ENCODE results near the gene MACROD1.

Gene MACROD1

GRCh38 chr11:64204464-64204989 lies 38.6 kb upstream of the MACROD1 start:
- Histone ChIP-seq H3K9me3 (ENCODE audit: control insufficient read depth, insufficient read depth, low read length) (no peaks in the 10 kb centered on the region), H3K27me3 (ENCODE audit: control insufficient read depth, insufficient read depth, low read length) (no peaks in the 10 kb centered on the region), H3K4me1 (ENCODE audit: control insufficient read depth, insufficient read depth, low read length) (peaks cover 2% of the 10 kb centered on the region; the same call in 1 of the 2 replicates), H3K4me3 (ENCODE audit: low read length) (no peak overlapping the region), H3K27ac (ENCODE audit: low read length) (no peak overlapping the region), H3K36me3 (ENCODE audit: control insufficient read depth, insufficient read depth, low read length) (peaks cover 52% of the 10 kb centered on the region)
- DNase-seq (ENCODE audit: low read depth, low spot score), result peak; percentile 63
- WGBS (ENCODE audit: insufficient coverage, insufficient read length), result no CpG with 5 or more reads among the region's 7 CpGs

GRCh38 chr11:64204080-64204440 lies 38.1 kb upstream of the MACROD1 start:
- H3K9me3 ChIP-seq (ENCODE audit: control insufficient read depth, insufficient read depth, low read length), result no peaks in the 10 kb centered on the region
- H3K27ac ChIP-seq (ENCODE audit: low read length), result no peak overlapping the region
- H3K36me3 ChIP-seq (ENCODE audit: control insufficient read depth, insufficient read depth, low read length), result peaks cover 52% of the 10 kb centered on the region
- peaks cover 2% of the 10 kb centered on the region; the same call in 1 of the 2 replicates for H3K4me1 ChIP-seq (ENCODE audit: control insufficient read depth, insufficient read depth, low read length)
- no CpG with 5 or more reads among the region's 16 CpGs for WGBS (ENCODE audit: insufficient coverage, insufficient read length)
- no peaks in the 10 kb centered on the region for H3K27me3 ChIP-seq (ENCODE audit: control insufficient read depth, insufficient read depth, low read length)
- DNase-seq (ENCODE audit: low read depth, low spot score), result no peak
- no peak overlapping the region for H3K4me3 ChIP-seq (ENCODE audit: low read length)

GRCh38 chr11:64203421-64204079 lies 37.6 kb upstream of the MACROD1 start:
- Histone ChIP-seq H3K27me3 (ENCODE audit: control insufficient read depth, insufficient read depth, low read length) (no peaks in the 10 kb centered on the region), H3K4me1 (ENCODE audit: control insufficient read depth, insufficient read depth, low read length) (peaks cover 2% of the 10 kb centered on the region; the same call in 1 of the 2 replicates), H3K9me3 (ENCODE audit: control insufficient read depth, insufficient read depth, low read length) (no peaks in the 10 kb centered on the region), H3K27ac (ENCODE audit: low read length) (no peak overlapping the region), H3K36me3 (ENCODE audit: control insufficient read depth, insufficient read depth, low read length) (peaks cover 52% of the 10 kb centered on the region), H3K4me3 (ENCODE audit: low read length) (no peak overlapping the region)
- WGBS (ENCODE audit: insufficient coverage, insufficient read length), result no CpG with 5 or more reads among the region's 27 CpGs
- no peak for DNase-seq (ENCODE audit: low read depth, low spot score)

- no peak overlapping the region for H3K27ac ChIP-seq (ENCODE audit: low read length)
- DNase-seq (ENCODE audit: low read depth, low spot score), result no peak
- no peak overlapping the region for H3K4me3 ChIP-seq (ENCODE audit: low read length)
- WGBS (ENCODE audit: insufficient coverage, insufficient read length), result no CpG with 5 or more reads among the region's 9 CpGs
- no peaks in the 10 kb centered on the region for H3K9me3 ChIP-seq (ENCODE audit: control insufficient read depth, insufficient read depth, low read length)
- H3K36me3 ChIP-seq (ENCODE audit: control insufficient read depth, insufficient read depth, low read length), result peaks cover 57% of the 10 kb centered on the region
- H3K27me3 ChIP-seq (ENCODE audit: control insufficient read depth, insufficient read depth, low read length), result no peaks in the 10 kb centered on the region
- peaks cover 2% of the 10 kb centered on the region; the same call in 1 of the 2 replicates for H3K4me1 ChIP-seq (ENCODE audit: control insufficient read depth, insufficient read depth, low read length)
These were observed 37.1 kb upstream of the MACROD1 start for GRCh38 chr11:64202992-64203391.

GRCh38 chr11:64201543-64201942 lies 35.6 kb upstream of the MACROD1 start:
- H3K27me3 ChIP-seq (ENCODE audit: control insufficient read depth, insufficient read depth, low read length), result no peaks in the 10 kb centered on the region
- H3K4me3 ChIP-seq (ENCODE audit: low read length), result no peak overlapping the region
- DNase-seq (ENCODE audit: low read depth, low spot score), result no peak
- H3K4me1 ChIP-seq (ENCODE audit: control insufficient read depth, insufficient read depth, low read length), result no peaks in the 10 kb centered on the region
- H3K9me3 ChIP-seq (ENCODE audit: control insufficient read depth, insufficient read depth, low read length), result no peaks in the 10 kb centered on the region
- no CpG with 5 or more reads among the region's 3 CpGs for WGBS (ENCODE audit: insufficient coverage, insufficient read length)
- H3K27ac ChIP-seq (ENCODE audit: low read length), result no peak overlapping the region
- H3K36me3 ChIP-seq (ENCODE audit: control insufficient read depth, insufficient read depth, low read length), result peaks cover 59% of the 10 kb centered on the region

GRCh38 chr11:64198511-64198910 lies 32.6 kb upstream of the MACROD1 start:
- H3K36me3 ChIP-seq (ENCODE audit: control insufficient read depth, insufficient read depth, low read length), result peaks cover 61% of the 10 kb centered on the region
- H3K4me1 ChIP-seq (ENCODE audit: control insufficient read depth, insufficient read depth, low read length), result no peaks in the 10 kb centered on the region
- DNase-seq (ENCODE audit: low read depth, low spot score), result no peak
- no peaks in the 10 kb centered on the region for H3K27me3 ChIP-seq (ENCODE audit: control insufficient read depth, insufficient read depth, low read length)
- H3K9me3 ChIP-seq (ENCODE audit: control insufficient read depth, insufficient read depth, low read length), result no peaks in the 10 kb centered on the region
- no peak overlapping the region for H3K27ac ChIP-seq (ENCODE audit: low read length)
- WGBS (ENCODE audit: insufficient coverage, insufficient read length), result no CpG with 5 or more reads among the region's 2 CpGs
- H3K4me3 ChIP-seq (ENCODE audit: low read length), result no peak overlapping the region

GRCh38 chr11:64196626-64197025 lies 30.7 kb upstream of the MACROD1 start:
- Histone ChIP-seq H3K9me3 (ENCODE audit: control insufficient read depth, insufficient read depth, low read length) (no peaks in the 10 kb centered on the region), H3K4me3 (ENCODE audit: low read length) (no peak overlapping the region), H3K27ac (ENCODE audit: low read length) (no peak overlapping the region), H3K4me1 (ENCODE audit: control insufficient read depth, insufficient read depth, low read length) (no peaks in the 10 kb centered on the region), H3K27me3 (ENCODE audit: control insufficient read depth, insufficient read depth, low read length) (no peaks in the 10 kb centered on the region), H3K36me3 (ENCODE audit: control insufficient read depth, insufficient read depth, low read length) (peaks cover 52% of the 10 kb centered on the region)
- no CpG with 5 or more reads among the region's 9 CpGs for WGBS (ENCODE audit: insufficient coverage, insufficient read length)
- DNase-seq (ENCODE audit: low read depth, low spot score), result no peak

GRCh38 chr11:64192434-64192833 lies 26.5 kb upstream of the MACROD1 start:
- DNase-seq (ENCODE audit: low read depth, low spot score), result no peak
- Histone ChIP-seq H3K36me3 (ENCODE audit: control insufficient read depth, insufficient read depth, low read length) (peaks cover 33% of the 10 kb centered on the region), H3K4me1 (ENCODE audit: control insufficient read depth, insufficient read depth, low read length) (no peaks in the 10 kb centered on the region), H3K27me3 (ENCODE audit: control insufficient read depth, insufficient read depth, low read length) (no peaks in the 10 kb centered on the region), H3K4me3 (ENCODE audit: low read length) (no peak overlapping the region), H3K27ac (ENCODE audit: low read length) (no peak overlapping the region), H3K9me3 (ENCODE audit: control insufficient read depth, insufficient read depth, low read length) (no peaks in the 10 kb centered on the region)
- WGBS (ENCODE audit: insufficient coverage, insufficient read length), result no CpG with 5 or more reads among the region's 5 CpGs

GRCh38 chr11:64186492-64187165 lies 20.7 kb upstream of the MACROD1 start:
- DNase-seq (ENCODE audit: low read depth, low spot score), result no peak
- no peaks in the 10 kb centered on the region for H3K4me1 ChIP-seq (ENCODE audit: control insufficient read depth, insufficient read depth, low read length)

GRCh38 chr11:64185693-64186491 lies 20.0 kb upstream of the MACROD1 start, which contains the start of gene STIP1:
STIP1 (plus strand) TSS chr11:64186171; CDS start chr11:64186262, 91 bp downstream.
- Histone ChIP-seq H3K27me3 (ENCODE audit: control insufficient read depth, insufficient read depth, low read length) (no peaks in the 10 kb centered on the region), H3K4me1 (ENCODE audit: control insufficient read depth, insufficient read depth, low read length) (no peaks in the 10 kb centered on the region), H3K36me3 (ENCODE audit: control insufficient read depth, insufficient read depth, low read length) (no peaks in the 10 kb centered on the region), H3K9me3 (ENCODE audit: control insufficient read depth, insufficient read depth, low read length) (no peaks in the 10 kb centered on the region), H3K27ac (ENCODE audit: low read length) (no peak within 1 kb of the TSS), H3K4me3 (ENCODE audit: low read length) (peak within 1 kb of the TSS; percentile 71)
- no CpG with 5 or more reads among the region's 74 CpGs for WGBS (ENCODE audit: insufficient coverage, insufficient read length)
- DNase-seq (ENCODE audit: low read depth, low spot score), result peak; percentile 100

More at GRCh38 chr11:64186492-64187165, 20.7 kb upstream of the MACROD1 start:
- Histone ChIP-seq H3K4me3 (ENCODE audit: low read length) (no peak overlapping the region; the same call in 1 of the 2 replicates), H3K36me3 (ENCODE audit: control insufficient read depth, insufficient read depth, low read length) (no peaks in the 10 kb centered on the region), H3K27ac (ENCODE audit: low read length) (no peak overlapping the region), H3K27me3 (ENCODE audit: control insufficient read depth, insufficient read depth, low read length) (no peaks in the 10 kb centered on the region), H3K9me3 (ENCODE audit: control insufficient read depth, insufficient read depth, low read length) (no peaks in the 10 kb centered on the region)
- WGBS (ENCODE audit: insufficient coverage, insufficient read length), result no CpG with 5 or more reads among the region's 48 CpGs
